ENCODE results near the gene RBBP8NL.
A peak's percentile ranks its signal among the peaks of the same experiment; 100 is the strongest.

RBBP8NL gene

GRCh38 chr20:62405981-62406513 is 21.3 kb downstream of the RBBP8NL start:
- DNase-seq = no peak

GRCh38 chr20:62405108-62405980 is 22.0 kb downstream of the RBBP8NL start:
- DNase-seq = peak in 1 of 2 experiments; percentile 17

GRCh38 chr20:62404761-62405107 is 22.6 kb downstream of the RBBP8NL start:
- DNase-seq = no peak

DNA sequence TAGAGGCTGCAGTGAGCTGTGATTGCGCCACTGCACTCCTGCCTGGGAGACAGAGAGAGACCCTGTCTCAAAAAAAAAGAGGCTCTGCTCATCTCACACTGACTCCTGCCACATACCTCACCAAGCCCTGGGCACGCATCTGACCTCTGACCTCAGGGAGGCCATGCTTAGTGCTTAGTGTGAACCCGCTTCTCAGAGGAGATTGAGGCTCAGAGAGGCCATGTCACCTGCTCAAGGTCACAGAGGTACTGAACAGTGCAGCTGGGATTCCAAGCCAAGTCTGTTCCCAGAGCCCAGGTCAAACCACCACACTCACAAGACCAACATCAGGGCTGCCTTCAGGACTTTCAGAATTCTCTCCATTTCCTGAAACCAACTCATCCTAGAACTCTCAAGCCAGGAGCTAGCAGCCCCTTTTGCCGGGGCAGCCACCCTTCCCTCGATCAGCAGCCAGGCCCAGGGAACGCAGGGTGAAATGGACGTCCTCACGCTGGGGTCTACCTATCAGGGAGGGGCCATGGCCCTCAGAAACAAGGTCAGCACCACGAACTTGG is 23.1 kb downstream of the RBBP8NL start:
- DNase-seq = no peak

- no peak for DNase-seq
Observed at GRCh38 chr20:62403331-62403730, 24.0 kb downstream of the RBBP8NL start.

GRCh38 chr20:62402456-62403150 is 24.7 kb downstream of the RBBP8NL start:
- no peak for DNase-seq

GRCh38 chr20:62401331-62401779 is 26.0 kb downstream of the RBBP8NL start:
- no peak for DNase-seq

- DNase-seq = no peak
Observed at GRCh38 chr20:62400541-62400940, 26.8 kb downstream of the RBBP8NL start.

DNA sequence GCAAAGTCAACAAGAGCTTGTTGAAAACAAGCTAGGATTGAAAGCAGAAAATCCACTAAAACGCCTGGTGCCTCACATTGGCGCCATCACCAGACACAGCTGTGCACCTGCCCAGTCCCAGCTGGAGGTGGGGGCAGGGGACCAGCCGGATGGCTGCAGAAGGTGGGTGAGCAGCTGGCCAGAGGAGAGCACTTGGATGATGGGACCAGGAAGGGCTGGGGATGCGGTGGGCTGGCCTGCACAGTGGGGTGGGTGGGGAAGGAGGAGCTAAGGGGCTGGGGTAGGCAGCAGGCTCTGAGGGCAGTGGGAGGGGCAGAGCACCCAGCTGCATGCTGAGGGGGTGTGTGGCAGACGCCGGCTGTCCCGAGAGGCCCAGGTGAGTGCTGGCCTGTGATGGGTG is 27.3 kb downstream of the RBBP8NL start:
- no peak for DNase-seq

DNA sequence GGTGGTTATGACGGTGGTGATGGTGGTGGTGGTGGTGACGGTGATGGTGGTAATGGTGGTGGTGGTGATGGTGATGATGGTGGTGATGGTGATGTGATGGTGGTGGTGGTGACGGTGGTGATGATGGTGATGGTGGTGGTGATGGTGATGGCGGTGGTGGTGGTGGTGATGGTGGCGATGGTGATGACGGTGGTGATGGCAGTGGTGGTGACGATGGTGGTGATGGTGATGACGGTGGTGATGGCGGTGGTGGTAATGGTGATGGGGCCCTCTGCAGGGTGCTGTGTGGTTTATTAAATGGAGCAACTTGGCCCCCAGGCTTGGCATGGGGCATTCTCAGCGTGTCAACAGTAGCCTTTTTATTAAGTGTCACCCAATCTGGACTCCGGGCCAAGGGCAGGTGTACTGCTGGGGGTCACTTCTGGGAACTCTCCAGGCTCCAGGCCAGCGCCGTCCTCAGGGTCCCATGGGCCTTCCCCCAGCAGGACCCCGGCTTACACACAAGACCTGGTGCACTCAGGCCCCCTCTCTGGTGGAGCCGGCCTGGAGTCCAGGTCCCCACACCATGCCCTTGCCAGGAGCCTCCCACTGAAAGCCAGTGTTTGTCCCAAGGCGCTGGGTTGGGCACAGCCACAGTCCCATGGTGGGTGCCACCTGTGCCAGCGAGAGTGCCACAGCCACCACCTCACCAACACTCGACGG is 29.1 kb downstream of the RBBP8NL start:
- no peak for DNase-seq

- DNase-seq = no peak
Observed at GRCh38 chr20:62396367-62397239, 30.7 kb downstream of the RBBP8NL start.

GRCh38 chr20:62395311-62396242 is 31.8 kb downstream of the RBBP8NL start:
- DNase-seq = no peak

DNA sequence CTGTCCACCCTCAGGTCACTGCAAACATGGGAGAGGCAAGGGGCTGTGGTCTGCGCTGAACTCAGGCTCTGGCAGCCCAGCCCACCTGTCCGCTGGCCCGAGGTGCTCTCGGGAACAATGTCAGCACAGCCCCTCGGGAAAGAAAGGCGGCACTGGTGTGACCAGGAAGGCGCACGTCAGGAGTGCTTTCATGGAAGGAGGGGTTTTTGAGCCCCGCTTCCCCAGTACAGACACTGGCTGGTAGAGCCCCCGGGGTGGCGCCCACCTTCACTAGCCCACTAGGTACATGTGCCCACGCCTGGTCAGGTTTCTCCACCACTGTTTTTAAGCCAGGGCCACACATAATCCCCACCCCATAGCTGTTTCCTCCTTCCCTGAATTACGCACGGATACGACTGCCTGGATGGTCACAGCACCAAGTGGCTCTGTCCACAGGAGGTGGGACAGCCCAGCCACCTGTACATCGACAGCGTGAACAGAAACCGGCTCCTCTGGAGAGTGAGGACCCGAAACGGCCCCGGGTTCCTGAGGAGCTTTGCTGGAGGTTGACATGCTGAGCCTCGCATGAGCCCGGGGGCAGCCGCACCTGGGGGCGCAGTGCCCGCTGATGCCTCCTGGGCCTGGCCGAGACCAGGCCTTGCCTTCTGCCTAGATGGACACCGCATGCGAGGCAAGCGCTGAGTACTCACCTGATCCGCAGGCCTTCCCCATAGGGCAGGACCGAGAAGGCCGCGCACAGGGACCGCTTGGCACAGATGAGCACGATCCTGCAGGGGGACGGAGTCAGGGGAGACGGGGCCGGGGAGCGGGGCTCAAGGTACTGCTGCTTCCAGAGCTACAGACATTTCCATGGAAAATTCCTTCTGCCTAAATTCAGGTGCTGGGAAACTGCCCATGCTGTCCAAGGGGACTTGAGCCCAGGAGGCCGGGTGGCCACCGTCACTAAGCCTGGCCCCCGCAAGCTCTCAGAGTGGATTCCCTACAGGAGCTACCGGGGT is 32.8 kb downstream of the RBBP8NL start:
- no peak for DNase-seq

DNA sequence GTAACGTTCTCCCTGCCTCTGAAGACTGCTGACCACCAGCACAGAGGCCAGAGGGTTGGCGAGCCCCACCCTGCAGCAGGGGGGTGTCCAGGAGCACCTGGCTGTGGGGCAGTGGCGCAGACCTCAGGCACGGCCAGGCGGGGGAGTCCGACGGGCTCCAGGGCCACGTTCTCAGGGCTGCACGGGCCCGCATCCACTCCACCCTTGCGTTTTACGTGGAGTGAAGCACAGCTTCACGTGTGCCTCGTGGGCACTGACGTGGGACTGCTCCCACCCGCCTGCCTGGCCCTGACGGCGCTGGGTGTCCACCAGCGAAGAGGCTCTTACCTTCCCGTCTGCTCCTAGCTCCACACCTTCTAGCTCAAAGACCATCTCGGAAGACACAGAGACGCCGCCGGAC is 33.5 kb downstream of the RBBP8NL start:
- no peak for DNase-seq

GRCh38 chr20:62393335-62393665 is 34.0 kb downstream of the RBBP8NL start:
- no peak for DNase-seq

- no peak for DNase-seq
Observed at GRCh38 chr20:62392621-62393334, 34.6 kb downstream of the RBBP8NL start.

DNA sequence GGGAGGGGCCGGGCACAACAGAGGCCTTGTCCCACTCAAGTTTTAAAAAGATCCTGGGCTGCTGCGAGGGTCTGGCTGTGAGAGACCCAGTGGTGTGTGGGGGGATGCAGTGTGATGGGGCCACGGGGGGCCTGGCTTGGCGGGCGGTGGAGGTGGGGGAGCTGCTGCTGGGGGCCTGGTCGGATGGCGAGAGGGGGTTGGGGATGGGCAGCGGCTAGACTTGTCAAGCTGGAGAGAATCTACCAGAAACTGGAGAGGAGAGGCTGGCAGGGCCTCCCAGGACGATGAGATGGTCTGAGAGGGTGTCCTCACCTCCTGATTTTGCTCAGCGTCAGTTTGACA is 35.3 kb downstream of the RBBP8NL start:
- no peak for DNase-seq

- no peak for DNase-seq
Observed at GRCh38 chr20:62391165-62392076, 35.9 kb downstream of the RBBP8NL start.
